ENCODE results near the gene DYNLT2B.

Gene DYNLT2B

DNA sequence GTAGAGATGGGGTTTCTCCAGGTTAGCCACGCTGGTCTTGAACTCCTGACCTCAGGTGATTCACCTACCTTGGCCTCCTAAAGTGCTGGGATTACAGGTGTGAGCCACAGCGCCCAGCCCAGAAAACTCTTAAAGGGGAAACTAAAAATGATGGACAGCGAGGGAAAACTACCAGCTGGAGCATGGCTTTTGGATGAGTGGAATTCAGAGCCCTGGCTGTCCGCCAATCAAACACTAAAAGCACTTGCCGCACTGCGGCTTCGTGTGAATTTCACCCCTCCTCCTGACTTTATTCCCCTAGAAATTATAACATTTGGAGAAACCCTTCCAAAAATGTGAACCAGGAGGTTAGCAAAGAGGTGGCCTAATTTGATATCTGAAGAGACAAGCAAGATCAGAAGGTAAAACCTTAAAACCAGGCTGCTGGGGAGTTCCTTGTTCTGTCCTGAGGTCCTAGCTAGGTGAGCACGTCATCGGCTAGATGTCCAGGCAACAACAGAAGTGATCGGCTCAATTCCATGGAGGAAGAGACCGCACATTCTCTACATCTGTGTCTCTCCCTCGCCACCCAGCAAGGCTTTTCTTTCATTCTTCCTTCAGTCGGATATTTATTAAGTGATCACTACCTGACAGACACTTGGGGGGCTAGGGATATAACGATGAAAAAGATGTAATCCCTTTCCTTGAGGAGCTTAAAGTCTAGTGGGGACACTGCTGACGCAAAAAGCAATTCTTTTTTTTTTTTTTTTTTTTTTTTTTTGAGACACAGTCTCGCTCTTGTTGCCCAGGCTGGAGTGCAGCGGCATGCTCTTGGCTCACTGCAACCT is 18.5 kb upstream of the DYNLT2B start:
- H4K20me1 ChIP-seq (ENCODE audit: insufficient read depth, low read length) = no peaks in the 10 kb centered on the region
- H3K27ac ChIP-seq (ENCODE audit: low read length) = no peak overlapping the region
- H3K4me3 ChIP-seq (ENCODE audit: low read length) = no peak overlapping the region
- no peak overlapping the region for H3K4me2 ChIP-seq (ENCODE audit: low read depth, low read length)
- H3K9ac ChIP-seq (ENCODE audit: low read length) = no peak overlapping the region
- no peaks in the 10 kb centered on the region for H3K9me2 ChIP-seq (replicated peaks; ENCODE audit: insufficient read depth, low read length)
- H3K27me3 ChIP-seq (replicated peaks; ENCODE audit: insufficient read depth, low read length) = no peaks in the 10 kb centered on the region
- no peak overlapping the region for H2AFZ ChIP-seq (ENCODE audit: low read length)
- no peaks in the 10 kb centered on the region for H3K79me2 ChIP-seq (ENCODE audit: low read length)
- H3K36me3 ChIP-seq (replicated peaks; ENCODE audit: insufficient read depth, low read length) = no peaks in the 10 kb centered on the region
- TF ChIP-seq, protein P1, sequence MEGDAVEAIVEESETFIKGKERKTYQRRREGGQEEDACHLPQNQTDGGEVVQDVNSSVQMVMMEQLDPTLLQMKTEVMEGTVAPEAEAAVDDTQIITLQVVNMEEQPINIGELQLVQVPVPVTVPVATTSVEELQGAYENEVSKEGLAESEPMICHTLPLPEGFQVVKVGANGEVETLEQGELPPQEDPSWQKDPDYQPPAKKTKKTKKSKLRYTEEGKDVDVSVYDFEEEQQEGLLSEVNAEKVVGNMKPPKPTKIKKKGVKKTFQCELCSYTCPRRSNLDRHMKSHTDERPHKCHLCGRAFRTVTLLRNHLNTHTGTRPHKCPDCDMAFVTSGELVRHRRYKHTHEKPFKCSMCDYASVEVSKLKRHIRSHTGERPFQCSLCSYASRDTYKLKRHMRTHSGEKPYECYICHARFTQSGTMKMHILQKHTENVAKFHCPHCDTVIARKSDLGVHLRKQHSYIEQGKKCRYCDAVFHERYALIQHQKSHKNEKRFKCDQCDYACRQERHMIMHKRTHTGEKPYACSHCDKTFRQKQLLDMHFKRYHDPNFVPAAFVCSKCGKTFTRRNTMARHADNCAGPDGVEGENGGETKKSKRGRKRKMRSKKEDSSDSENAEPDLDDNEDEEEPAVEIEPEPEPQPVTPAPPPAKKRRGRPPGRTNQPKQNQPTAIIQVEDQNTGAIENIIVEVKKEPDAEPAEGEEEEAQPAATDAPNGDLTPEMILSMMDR (IDR thresholded peaks at IDR 0.05; ENCODE audit: low read length) = no peak
- TF ChIP-seq EZH2phosphoT487 (IDR thresholded peaks at IDR 0.05; ENCODE audit: low read length) = no peak
- TF ChIP-seq EZH2 (optimal IDR thresholded peaks at IDR 0.05; ENCODE audit: low read depth, low read length) = no peak
- H3K4me1 ChIP-seq (ENCODE audit: low read length) = no peaks in the 10 kb centered on the region
- H3F3A ChIP-seq (ENCODE audit: insufficient read depth, low read length) = no peaks in the 10 kb centered on the region
- no peaks in the 10 kb centered on the region for H3K9me3 ChIP-seq (replicated peaks; ENCODE audit: insufficient read depth, low read length)
- DNase-seq = no peak

DNA sequence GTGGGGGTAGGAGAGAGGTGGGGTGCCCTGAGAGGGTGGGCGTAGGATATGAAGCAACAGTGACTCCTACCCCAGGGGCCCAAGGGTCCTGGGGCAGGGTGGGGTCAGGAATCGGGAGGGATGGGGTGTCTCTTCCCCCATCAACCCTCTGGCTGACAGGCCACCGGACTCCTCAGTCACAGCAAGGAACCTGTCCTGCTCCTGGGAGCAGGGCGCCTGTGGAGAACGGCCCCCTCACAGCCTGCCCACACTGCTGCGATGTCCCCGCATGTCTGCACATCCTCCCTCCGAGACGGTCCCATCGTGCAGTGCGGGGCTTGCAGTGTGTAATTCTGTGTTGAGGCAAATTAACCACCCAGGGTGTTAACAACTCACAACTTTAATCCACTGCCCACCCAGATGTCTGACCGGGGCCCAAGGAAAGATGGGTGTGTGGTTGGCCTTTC is 17.5 kb upstream of the DYNLT2B start:
- H3K4me2 ChIP-seq (ENCODE audit: low read depth, low read length) = no peak overlapping the region
- no peaks in the 10 kb centered on the region for H3F3A ChIP-seq (ENCODE audit: insufficient read depth, low read length)

DNA sequence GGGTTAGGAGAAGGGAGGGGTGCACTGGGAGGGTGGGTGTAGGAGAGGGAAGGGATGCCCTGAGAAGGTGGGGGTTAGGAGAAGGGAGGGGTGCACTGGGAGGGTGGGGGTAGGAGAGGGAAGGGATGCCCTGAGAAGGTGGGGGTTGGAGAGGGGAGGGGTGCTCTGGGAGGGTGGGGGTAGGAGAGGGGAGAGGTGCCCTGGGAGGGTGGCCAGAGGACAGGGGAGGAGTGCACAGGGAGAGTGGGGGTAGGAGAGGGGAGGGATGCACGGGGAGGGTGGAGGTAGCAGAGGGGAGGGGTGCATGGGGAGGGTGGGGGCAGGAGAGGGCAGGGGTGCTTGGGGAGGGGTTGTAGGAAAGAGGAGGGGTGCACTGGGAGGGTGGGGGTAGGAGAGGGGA is 16.9 kb upstream of the DYNLT2B start:
- Histone ChIP-seq H3K36me3 (replicated peaks; ENCODE audit: insufficient read depth, low read length) (no peaks in the 10 kb centered on the region), H3K4me1 (ENCODE audit: low read length) (no peaks in the 10 kb centered on the region), H3K27me3 (replicated peaks; ENCODE audit: insufficient read depth, low read length) (no peaks in the 10 kb centered on the region), H3K4me2 (ENCODE audit: low read depth, low read length) (no peak overlapping the region), H4K20me1 (ENCODE audit: insufficient read depth, low read length) (no peaks in the 10 kb centered on the region), H3K9ac (ENCODE audit: low read length) (no peak overlapping the region), H3K27ac (ENCODE audit: low read length) (no peak overlapping the region), H3K9me2 (replicated peaks; ENCODE audit: insufficient read depth, low read length) (no peaks in the 10 kb centered on the region), H2AFZ (ENCODE audit: low read length) (no peak overlapping the region), H3K4me3 (ENCODE audit: low read length) (no peak overlapping the region), H3K9me3 (replicated peaks; ENCODE audit: insufficient read depth, low read length) (no peaks in the 10 kb centered on the region), H3K79me2 (ENCODE audit: low read length) (no peaks in the 10 kb centered on the region), H3F3A (ENCODE audit: insufficient read depth, low read length) (no peaks in the 10 kb centered on the region)
- no peak for DNase-seq
- TF ChIP-seq, protein P1 (IDR thresholded peaks at IDR 0.05; ENCODE audit: low read length) = no peak

More for the DNA sequence above, 17.5 kb upstream of the DYNLT2B start:
- H4K20me1 ChIP-seq (ENCODE audit: insufficient read depth, low read length) = no peaks in the 10 kb centered on the region
- H3K9me2 ChIP-seq (replicated peaks; ENCODE audit: insufficient read depth, low read length) = no peaks in the 10 kb centered on the region
- H3K27ac ChIP-seq (ENCODE audit: low read length) = no peak overlapping the region
- H3K4me3 ChIP-seq (ENCODE audit: low read length) = no peak overlapping the region
- no peak overlapping the region for H3K9ac ChIP-seq (ENCODE audit: low read length)
- TF ChIP-seq EZH2 (optimal IDR thresholded peaks at IDR 0.05; ENCODE audit: low read depth, low read length) (no peak), EZH2phosphoT487 (IDR thresholded peaks at IDR 0.05; ENCODE audit: low read length) (no peak)
- TF ChIP-seq, protein P1 (IDR thresholded peaks at IDR 0.05; ENCODE audit: low read length) = no peak
- no peaks in the 10 kb centered on the region for H3K36me3 ChIP-seq (replicated peaks; ENCODE audit: insufficient read depth, low read length)
- no peaks in the 10 kb centered on the region for H3K27me3 ChIP-seq (replicated peaks; ENCODE audit: insufficient read depth, low read length)
- no peak overlapping the region for H2AFZ ChIP-seq (ENCODE audit: low read length)
- no peaks in the 10 kb centered on the region for H3K4me1 ChIP-seq (ENCODE audit: low read length)
- H3K79me2 ChIP-seq (ENCODE audit: low read length) = no peaks in the 10 kb centered on the region
- no peaks in the 10 kb centered on the region for H3K9me3 ChIP-seq (replicated peaks; ENCODE audit: insufficient read depth, low read length)
- no peak for DNase-seq

All from MM.1S (cell line).